Embryonic facial prominence (tissue), 1 donor: ENCODE measurements around the gene MROH9.
"Not testable (repeated sequence)": the region's sequence is repeated elsewhere in the genome, so short reads cannot be mapped to it uniquely, and the experiment has no call there.

Experiments
- DNase-seq: peaks from one replicate; pipeline ENCODE4 v3.0.0-alpha.2; 2016; ENCODE audit errors: extremely low spot score

MROH9 gene, protein sequence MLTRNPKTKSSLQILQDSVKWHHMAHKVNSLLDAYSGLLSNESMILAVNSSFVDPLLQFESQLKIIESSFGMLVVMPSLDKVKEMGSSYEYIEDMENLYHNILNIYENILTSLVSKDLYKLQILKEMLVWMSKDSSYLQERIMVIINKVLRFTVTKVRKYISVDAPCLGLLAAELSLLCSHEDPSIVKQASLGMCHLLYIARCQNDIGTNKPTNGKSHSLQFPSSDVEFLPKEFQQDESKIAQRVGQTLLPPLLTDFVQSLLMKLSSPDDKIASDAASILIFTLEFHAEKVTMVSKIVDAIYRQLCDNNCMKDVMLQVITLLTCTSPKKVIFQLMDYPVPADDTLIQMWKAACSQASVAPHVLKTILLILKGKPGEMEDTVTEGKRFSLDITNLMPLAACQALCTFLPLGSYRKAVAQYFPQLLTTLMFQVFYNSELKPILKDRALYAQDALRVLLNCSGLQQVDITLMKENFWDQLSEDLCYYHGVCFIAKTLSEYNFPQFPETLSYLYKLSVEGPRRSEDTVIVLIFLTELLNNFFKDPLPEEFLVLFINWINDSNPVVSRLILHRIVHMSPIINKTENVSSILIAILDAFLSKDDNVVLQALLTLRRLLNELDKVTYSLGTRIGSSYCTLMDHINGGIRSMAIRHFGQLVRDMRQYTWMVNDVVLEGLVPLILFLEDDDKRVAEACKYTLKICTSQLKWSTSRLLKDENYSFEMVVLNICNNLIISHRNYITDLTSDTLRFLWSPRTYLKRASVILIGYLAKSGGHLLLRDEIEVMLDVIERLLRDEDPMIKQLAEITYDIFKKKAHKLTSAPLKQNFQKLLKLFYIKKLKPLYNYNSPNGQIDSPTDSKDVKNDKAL

DNA sequence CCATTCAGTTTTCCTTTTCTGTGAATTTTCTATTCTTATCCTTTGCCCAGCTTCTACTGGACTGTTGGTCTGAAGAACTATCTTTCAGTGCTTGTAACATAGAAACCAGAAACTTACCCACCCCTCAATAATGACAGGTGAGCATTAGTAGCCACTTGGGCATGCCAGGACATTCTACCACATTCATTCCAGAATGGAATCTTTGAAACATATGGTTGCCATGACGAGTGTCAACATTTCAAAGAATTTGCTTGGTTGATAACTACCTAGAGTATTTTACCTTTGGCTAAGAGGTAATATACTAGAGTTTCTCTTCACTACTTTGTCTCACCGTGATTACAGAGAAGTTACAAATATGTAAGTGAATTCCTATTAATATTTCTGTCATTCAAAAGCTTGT, at the start of gene MROH9:
TSS of gene MROH9 (plus strand) at position 304 of the 400 bp plus-strand sequence. CDS start 10,023 bp downstream, outside the sequence.
- no peak for DNase-seq

DNA sequence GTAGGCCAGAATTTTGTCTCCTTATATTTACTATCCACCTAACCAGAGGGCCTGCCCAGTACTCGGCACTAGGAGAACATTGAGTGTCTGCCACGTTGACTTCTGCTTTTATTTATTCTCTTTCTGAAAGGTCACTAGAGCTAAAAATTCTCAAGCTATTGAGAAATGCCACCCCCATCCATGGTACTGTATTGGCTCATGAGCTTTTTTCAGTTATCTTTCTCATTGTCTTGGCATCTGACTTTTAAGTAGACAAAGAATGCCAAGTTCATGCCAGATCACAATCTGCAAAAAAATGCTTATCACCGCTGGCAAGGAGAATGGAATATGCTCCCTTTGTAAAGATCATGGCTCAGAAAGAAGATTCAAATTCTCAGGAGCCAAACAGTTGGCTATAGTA, 49.8 kb upstream of the MROH9 start:
- DNase-seq, result no peak

DNA sequence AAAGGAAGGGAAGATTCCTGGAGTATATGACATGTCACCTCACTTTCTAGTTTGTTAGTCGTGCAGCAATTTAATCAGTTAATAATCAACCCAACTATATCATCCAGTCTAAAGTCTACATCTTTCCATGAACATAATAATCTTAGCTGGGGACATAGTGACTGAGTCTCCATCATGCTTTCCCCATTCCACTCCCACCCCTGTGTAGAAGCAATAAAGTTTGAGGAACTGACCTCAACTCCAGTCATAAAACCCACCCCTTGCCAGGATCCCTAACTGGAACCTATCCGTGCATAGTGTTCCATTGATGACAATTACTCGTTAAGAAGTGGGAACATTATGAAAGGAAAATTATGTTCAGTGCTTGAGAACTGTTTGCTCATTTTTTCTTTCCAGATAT, 48.9 kb upstream of the MROH9 start:
- no peak for DNase-seq

DNA sequence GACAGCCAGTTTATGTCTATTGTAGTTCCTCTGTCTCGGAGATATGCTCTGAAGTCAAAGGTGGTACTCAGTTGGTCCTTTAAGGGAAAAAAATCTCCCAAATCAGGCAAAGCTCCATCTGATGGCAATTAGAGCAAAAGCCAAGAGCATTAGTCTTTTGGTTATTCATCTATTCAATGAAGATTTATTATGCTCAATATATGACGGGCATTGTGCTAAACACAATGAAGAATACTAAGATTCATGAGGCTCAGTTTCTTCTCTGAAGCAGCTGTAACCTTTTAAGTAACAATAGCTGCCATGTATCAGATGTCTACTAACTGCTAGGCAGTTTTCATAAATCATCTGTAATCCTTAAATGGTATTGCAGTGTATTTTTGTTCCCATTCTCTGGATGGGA, 47.6 kb upstream of the MROH9 start:
- DNase-seq, result no peak

DNA sequence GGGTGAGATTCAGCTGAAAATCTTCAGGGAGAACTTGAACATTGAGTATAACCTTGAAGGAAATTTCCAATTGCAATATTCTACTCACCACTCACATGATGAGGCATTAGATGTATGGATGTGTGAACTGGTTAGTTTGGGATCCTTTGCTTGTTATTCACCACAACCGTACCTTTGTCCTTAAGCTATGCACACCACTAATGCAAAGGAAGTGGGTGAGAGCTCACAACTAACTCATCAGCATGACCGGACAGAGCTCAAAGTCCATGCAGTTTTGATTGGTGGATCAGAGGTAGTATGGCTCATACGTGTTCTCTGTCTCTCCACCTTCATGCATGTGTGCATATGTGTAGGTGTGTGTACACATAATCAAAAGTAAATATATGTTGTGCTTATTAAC, 43.5 kb upstream of the MROH9 start:
- DNase-seq, result no peak

DNA sequence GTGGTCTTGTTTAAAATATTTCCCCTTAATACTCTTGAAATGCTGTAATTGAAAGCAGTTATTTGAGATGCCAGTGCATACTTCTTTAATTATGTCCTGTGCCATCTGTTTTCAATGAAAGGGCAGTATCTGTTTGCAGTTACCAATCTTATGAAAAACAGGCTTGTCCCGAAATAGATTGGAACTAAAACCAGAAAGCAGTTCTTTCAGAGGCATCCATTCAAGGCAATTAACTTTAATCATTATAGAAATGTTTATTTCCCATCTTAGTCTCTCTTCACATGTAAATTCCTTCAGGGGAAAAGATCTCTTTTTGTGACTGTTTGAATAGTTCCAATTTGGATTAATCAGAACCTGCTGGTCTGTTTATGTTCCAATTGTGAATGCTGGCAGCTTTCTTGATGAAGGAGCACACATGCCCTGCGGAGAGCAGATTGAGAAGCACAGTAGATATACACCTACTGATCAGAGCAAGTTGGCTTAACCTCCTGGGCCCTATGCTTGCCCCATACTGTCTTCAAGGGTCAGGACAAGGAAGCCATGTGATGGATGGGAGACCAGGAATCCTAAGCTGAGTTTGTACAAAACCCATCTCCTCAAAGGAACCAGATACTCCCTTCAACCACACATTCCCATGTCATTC, 41.6 kb upstream of the MROH9 start:
- peak; percentile 88 for DNase-seq

DNA sequence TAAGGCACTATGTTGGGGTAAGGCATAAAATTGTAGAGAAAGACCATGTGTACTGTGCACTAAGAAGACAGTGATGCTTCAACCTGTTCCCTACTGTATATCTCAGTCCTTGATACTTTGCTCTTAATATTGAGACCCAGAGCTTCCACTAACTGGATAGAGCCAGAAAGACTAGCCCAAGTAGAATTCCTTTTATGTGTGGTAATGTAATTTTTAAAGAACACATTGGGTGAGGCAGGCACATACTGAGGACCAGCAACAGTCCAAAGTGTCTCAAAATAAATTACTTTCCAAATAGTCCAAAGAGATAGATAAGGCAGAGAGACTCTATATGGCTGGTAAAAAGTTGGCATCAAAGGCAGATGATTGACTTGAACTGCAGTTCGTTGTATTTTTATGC, 31.4 kb upstream of the MROH9 start:
- DNase-seq, result no peak

DNA sequence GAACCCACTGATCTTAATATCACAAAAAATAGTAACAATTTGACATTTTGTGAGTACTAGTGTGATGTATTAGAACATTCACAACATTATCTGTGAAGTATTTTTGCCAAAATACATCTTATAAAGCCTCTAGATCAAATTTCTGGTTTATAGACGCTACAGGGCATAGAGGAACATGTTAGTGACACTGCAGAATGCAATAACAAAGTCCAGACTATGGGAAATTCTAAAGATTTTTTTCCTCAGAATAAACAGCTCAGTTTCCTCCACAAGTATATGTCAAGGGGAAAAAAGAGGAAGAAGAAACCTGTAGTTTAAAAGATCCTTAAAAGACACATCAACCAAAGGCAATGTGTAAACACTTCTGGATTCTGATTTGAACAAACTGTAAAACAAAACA, 26.4 kb upstream of the MROH9 start:
- no peak for DNase-seq

DNA sequence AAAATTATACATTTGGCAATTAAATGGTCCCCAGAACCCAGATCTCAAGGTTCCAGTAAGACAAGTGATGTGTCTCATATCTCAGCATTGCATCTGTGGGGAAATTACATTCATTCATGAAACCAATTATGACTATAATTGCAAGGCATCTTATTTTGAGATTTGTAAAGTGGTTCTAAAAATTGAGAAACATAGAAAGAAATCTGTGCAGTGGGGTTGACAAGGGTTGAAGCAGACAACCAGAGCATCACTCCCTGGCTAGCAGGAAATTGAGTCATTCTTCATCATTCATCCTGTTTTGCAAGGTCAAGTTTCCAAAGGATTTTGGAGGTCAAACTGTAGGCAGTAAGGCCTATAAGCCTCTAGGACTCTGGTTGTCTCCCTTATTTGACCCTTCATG, 25.1 kb upstream of the MROH9 start:
- no peak for DNase-seq

DNA sequence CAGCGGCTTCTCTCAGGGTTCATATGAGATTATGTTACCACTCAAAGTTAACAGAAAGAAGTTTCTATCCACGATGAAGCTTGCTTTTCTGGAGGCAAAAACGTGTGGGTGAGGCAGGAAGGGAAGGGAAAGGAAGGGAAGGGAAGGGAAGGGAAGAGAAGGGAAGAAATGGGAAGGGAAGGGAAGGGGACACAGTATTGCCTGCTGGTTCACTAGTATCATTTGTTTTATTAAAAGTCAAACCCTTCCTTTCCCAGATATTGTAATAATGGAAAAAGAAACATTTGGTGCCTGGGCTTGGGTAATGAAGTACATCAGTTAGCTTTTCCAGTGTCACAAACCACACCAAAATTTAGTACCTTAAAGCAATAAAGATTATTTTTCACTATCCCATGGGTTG, 18.0 kb upstream of the MROH9 start:
- DNase-seq, result no peak

DNA sequence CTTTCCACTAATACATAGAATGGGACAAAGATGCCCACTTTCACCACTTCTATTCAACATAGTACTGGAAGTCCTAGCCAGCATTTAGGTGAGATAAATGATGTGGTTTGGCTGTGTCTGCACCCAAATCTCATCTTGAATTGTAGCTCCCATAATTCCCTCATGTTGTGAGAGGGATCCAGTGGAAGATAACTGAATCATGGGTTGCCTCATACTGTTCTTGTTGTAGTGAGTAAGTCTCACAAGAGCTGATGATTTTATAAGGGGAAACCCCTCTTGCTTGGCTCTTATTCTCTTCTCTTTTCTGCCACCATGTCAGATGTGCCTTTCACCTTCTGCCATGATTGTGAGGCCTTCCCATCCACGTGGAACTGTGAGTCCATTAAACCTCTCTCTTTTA, 10.7 kb upstream of the MROH9 start:
- DNase-seq, result not testable (repeated sequence)

DNA sequence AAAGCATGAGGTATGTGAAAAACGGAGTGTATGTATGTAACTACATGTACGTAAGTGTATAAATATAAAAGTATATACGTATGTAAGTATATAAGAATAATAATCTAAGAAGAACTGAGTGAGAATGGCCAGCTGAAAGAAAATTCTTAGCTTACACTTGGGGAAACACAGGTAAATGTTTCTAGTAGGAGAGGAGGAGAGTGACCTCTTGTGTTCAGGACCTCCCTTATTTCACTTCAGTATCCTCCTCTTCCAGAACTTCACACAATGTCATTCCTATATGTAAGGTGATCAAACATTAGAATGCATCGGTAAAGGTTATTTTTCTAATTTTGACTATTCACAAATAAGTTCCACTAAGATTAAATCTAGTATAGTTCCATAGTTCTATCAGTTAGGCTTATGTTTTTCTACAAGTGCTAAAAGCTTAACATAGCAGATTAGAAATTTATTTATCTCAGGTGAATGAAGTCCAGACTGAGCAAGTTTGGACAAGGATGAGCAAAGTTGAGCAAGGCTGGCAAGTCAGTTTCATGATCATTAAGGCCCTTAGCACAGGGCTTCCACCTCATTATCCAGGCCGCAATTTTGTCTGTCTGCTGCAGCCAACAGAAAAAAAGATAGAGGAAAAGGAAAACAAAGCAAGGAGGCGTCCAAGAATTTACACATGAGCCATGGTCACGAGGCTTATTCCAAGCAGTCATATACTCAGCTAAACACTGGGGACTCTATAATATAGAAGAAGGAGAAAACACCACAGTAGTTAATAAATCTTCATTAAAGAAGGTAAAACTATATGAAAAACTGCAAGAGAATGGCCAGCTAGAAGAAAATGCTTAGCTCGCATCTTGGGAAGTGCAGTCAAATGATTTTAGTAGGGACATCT, 7.1 kb upstream of the MROH9 start:
- no peak for DNase-seq

DNA sequence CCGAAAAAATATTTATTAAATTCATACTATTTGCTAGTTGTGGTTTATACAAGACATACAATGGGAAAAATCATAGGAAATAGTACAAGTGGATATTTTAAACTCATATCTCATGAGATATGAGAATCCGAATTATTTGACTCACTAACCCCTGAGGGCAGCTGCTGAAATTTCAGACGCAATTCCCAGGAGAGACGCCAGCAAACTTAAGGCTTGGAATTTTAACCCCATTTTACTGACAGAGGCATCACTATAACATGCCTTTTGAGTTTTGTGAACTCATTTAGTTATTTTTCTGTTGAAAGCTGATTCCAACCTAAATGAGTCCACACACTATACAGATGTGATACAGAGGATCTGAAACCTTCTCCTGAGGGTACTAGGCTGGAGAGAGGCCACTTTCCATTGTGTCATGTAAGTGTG, 5.9 kb upstream of the MROH9 start:
- DNase-seq, result no peak

DNA sequence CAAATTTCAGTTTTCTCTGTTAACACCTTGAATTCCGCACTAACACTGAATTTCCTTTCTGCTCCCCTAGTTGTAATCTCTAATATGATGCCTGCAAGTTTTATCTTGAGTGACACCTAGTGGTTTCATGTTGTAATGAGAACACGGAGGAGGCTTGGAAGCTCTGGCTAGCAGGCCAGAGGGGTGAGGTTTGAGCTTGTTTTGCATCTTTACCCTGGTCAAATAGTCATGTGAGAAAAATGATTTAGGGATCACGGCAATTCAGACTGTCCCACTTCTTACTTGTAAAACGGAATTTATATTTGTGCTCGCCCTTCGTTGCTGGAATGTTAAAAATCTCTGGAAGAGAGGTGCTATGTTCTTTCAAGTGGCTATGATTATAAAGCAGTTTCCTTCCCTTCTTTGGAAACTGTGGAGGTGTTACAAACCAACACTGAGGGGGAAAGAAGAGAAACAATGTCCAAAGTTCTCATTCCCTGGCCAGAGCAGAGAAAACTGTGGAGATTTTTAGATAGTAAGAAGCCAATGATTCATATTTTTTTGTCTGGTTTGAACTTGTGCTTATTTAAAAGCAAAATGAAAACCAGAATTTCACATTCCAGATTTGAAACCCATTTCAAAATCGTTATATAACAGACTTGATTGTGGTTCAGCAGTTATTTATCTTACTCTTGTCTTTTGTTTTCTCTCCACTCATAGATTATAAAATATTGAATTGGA, 5.3 kb upstream of the MROH9 start:
- peak; percentile 73 for DNase-seq

DNA sequence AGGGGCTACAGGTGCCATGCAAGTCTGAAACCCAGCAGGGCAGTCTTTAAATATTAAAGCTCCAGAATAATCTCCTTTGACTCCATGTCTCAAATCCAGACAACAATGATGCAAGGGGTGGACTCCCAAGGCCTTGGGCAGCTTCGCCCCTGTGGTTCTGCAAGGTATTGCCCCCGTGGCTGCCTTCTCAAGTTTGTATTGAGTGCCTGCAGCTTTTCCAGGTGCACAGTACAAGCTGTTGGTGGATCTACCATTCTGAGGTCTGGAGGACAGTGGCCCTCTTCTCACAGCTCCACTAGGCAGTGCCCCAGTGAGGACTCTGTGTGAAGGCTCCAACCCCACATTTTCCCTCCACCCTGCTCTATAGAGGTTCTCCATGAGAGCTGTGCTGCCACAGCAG, 3.7 kb upstream of the MROH9 start:
- DNase-seq, result no peak

DNA sequence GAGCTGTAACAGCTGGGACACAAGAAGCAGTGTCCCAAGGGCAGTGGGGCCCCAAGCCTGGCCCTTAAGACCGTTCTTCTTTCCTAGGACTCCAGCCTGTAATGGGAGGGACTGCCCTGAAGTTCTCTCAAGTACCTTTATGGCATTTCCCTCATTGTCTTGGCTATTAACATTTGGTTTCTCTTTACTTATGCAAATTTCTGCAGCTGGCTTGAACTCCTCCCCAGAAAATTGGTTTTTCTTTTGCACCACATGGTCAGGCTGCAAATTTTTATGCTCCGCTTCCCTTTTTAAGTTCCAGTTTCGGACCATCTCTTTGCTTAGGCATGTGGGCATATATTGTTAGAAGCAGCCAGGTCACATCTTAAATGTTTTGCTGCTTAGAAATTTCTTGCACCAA, 3.1 kb upstream of the MROH9 start:
- DNase-seq, result no peak

DNA sequence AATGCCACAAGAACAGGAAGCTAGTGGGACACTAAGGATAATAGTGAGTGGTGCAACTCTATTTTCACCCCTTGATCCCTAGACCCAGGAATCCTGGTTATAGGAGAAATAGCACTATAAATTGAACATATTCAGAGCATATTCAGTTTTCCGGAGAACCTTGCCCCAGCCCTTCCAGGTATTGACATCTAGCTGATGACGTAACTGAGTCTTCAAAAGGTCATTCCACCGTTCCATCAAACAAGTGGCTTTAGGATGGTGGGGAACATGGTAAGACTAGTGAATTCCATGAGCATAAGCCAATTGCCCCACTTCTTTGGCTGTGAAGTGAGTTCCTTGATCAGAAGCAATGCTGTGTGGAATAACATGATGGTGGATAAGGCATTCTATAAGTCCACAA, 2.9 kb downstream of the MROH9 start:
- no peak for DNase-seq

DNA sequence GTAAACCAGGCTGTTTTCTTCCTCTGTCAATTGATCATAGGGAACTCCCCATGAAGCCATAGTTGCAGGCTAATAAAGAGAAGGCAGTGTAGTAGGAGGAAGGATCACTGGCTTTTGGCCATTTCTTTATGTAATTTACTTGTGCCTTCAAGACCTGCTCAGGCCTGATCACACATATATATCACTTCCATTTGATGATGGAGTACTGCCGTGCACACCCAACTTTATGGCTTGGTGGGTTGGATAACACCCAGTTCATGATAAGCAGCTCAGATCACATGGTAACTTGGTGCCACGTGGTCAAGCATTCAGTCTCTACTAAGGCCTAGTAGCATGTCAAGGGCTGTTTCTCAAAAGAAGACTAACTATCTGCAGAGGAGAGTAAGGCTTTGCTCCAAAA, 4.1 kb downstream of the MROH9 start:
- no peak for DNase-seq

DNA sequence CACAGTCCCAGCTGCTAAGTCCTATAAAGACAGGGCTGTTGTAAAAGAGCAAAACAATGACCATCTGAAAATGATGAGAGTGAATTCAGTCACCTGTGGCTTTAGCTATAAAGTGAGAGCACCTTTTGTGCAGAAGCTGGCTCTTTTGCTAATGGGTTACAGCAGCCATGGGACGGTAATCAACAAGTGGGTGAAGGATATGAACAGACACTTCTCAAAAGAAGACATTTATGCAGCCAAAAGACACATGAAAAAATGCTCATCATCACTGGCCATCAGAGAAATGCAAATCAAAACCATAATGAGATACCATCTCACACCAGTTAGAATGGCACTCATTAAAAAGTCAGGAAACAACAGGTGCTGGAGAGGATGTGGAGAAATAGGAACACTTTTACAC, 16.4 kb downstream of the MROH9 start:
- not testable (repeated sequence) for DNase-seq

DNA sequence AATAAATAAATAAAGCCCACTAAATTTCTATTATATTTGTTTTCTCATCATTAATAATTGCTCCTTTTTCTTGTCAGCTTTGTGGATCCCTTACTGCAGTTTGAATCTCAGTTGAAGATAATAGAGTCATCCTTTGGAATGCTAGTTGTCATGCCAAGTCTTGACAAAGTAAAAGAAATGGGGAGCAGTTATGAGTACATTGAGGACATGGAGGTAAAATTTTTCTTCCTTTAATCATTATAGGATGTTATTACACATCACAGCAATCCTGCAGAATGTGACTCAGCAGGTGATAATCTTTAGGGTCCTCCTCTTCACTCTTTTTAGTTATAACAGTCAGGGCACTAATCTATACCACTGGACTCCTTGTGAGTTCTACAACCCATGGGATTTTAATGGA, 24.1 kb downstream of the MROH9 start:
- no peak for DNase-seq

DNA sequence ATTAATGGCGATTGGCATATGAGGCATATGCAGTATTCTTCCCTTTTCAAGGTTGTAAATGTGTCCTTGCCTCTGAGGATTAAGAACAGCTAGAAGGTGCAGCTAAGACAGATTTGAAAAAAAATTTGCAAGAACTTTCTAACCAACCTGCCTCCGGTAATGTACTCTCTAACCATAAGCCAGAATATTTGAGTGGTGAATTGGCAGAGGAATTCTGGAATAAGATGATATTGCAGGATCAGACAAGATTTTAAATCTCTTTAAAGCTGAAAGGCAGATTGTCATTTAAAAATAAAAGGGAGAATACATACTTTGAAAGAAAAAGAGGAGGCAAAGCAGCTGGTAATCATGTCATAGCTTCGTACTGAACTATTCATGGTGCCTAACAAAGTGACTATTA, 29.2 kb downstream of the MROH9 start:
- no peak for DNase-seq
